G401.6 (cell line): ENCODE data around the gene PIGN.

Source experiments
- FAIRE-seq: peaks from 2 replicates; lab custom pipeline; 2012; peaks lifted over from hg19 to GRCh38; lab: Jason Lieb, UNC

PIGN gene

GRCh38 chr18:62009521-62009920 lies 177.3 kb downstream of the PIGN start:
- FAIRE-seq: no peak

- FAIRE-seq: no peak
Observed at GRCh38 chr18:62001396-62001795, 185.5 kb downstream of the PIGN start.

DNA sequence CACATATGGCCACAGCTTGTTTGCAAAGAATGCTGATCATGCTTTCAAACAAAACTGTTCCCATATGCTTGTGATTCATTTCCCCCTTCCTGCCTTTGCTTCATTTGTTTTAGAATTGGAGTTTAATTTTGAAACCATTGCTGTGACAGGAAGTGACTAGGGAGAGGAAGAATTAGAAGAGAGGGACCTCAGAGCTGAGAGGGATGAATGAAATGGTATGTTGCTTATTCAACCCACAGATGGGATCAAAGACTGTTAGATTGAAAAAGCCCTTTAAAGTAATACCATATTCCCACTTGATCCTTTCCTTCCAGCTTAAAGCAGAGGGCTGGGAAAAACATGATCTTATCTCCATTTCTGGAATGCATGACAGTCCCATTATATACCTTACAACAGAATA lies 187.9 kb downstream of the PIGN start:
- FAIRE-seq: no peak

- no peak for FAIRE-seq
Observed at GRCh38 chr18:61998335-61998734, 188.5 kb downstream of the PIGN start.

DNA sequence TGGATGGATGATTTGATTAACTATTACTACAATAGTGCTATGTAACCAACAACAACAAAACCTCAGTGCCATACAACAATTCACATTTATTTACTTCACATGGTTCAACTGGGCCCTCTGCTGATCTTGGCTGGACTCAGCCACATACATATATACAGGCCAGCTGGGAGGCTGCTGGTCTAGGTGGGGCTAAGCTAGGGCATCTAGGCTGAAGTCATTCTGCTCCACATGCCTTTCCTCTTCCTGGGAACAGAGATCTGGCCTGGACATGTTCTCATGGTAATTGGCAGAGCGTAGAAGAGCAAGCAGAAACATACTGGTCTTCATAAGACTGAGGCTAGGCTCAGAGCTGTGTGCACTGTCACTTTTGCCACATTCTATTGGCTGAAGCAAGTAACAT lies 191.2 kb downstream of the PIGN start:
- no peak for FAIRE-seq

- no peak for FAIRE-seq
Observed at GRCh38 chr18:61993831-61994230, 193.0 kb downstream of the PIGN start.

DNA sequence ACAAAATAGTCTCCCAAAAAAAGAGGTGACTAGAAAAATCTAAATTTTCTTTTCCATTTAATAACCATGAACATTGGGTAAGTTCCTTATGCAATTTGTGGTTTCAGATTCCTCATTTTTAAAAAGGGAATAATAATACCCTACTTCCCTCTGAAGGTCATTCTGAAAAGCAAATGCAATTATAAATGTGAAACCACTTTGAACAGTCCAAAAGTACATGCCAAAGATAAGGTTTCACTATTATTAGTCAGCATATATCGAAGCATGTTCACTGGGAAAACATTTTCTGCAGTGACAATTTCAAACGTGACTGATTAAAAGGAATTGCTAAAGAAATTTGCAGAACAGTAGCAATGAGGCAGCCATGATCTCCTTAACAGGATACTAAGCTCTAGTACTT lies 193.9 kb downstream of the PIGN start:
- FAIRE-seq: no peak

DNA sequence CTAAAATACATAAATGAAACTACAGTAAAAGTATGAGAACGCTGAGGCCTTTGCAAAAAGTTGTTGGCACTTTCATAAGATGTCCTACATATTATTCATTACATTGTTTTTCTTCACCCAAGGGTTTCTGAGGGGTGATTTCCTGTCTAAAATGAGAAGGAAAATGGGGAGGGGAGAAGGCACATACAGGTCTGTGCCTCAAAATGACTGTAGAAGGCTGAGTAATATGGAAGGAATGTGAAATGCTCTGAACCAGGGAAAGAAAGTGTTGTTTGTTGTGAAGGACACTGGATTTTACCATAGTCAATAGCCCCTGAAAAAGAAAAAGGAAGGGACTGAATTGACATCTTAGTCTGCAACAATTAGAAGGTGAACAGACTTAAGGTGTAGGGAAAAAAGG lies 194.6 kb downstream of the PIGN start:
- FAIRE-seq: no peak

DNA sequence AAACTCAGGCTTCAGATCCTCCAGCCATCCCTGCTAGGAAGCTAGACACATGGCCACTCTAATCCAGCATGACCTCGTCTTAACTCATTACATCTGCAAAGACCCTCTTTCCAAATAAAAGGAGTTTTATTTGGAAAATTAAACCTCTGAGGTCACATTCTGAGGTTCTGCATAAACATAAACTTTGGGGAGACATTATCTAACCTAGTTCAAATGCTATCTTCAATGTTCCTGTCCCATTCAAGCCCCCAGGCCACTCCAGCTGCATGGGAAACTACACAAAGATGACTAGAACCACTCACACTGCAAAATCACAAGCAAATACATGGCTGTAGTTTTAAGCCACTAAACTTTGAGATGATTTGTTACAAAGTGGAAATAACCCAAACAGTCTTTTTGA lies 195.0 kb downstream of the PIGN start:
- no peak for FAIRE-seq

DNA sequence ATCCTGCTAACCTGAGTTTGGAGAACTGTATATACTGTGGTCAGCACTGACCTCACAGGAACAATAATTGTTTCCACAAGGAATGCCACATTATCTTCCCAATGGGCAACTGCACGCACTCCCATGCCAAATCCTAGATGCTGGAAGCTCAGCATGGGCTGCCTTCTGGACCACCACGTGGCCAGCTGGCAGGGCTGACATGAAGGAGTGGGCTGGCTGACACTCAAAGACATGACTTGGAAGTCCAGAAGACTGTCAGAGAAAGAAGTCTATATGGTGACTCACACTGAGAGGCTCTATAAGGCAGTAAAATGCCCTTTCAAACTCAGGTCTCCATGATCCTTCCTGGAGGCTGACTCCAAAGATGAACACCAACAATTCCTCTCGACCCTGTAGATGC lies 195.7 kb downstream of the PIGN start:
- no peak for FAIRE-seq
